H1 (cell line): ENCODE data around the gene ZNF667. TPM values are rescaled to one million over a fixed set of nuclear protein-coding genes. Genes with fewer than 3 reads are reported as not detected.
A peak's percentile ranks its signal among the peaks of the same experiment; 100 is the strongest.

Experiments used
- CBX8 ChIP-seq: fragments of 300-800, 300-1000 bp; sonication (generic); IDR thresholded peaks from 2 replicates; pipeline ENCODE4 v1.7.1; 2016; ENCODE audit warnings: low read depth, low read length, borderline replicate concordance
- CEBPB ChIP-seq: IDR thresholded peaks from 2 replicates; pipeline ENCODE4 v1.6.1; 2012; ENCODE audit warnings: low read depth, low read length
- JUND ChIP-seq: IDR thresholded peaks from 2 replicates; pipeline ENCODE4 v1.6.1; 2011; ENCODE audit warnings: mild to moderate bottlenecking, improper control_type of control experiment, low read length
- POLR2AphosphoS5 ChIP-seq: IDR thresholded peaks from 2 replicates; pipeline ENCODE4 v1.6.1; 2011; ENCODE audit warnings: low read depth, low read length
- RNF2 ChIP-seq: fragments of 200-900, 300-1000 bp; sonication (generic); IDR thresholded peaks from 2 replicates; pipeline ENCODE4 v1.7.1; 2016; ENCODE audit warnings: borderline replicate concordance, low read depth, mild to moderate bottlenecking, antibody characterized with exemption, low read length; ENCODE audit not compliant: poor library complexity, severe bottlenecking; ENCODE audit errors: missing control alignments
- polyA plus RNA-seq, 7 experiments: library from polyadenylated mRNA; depleted of rRNA in 3 of 7; stranded (reverse) in 5 of 7; unstranded in 2 of 7; fragments of >200 nt in 5 of 7; fragments of 200-250 nt in 2 of 7; gene quantifications; 1 replicate in 5 of 7; 2 replicates in 1 of 7; 4 replicates in 1 of 7; pipeline versions ENCODE4 v1.2.1 to v1.2.3, GENCODE V29; 2011 to 2013; ENCODE audit warnings: missing spikeins in 2 of 7, mixed read lengths in 2 of 7
- total RNA-seq: library from RNA; stranded (reverse); fragmentation: NEBNext Ultra II Directional; extraction: Animal tissue kit (Norgen Biotek cat#: 25700); gene quantifications from 2 replicates; pipeline ENCODE4 v1.2.1, GENCODE V29; 2021
- TF ChIP-seq, protein P1 (sequence below): IDR thresholded peaks from 2 replicates; pipeline ENCODE4 v1.6.1; 2012; ENCODE audit warnings: low read length, inconsistent platforms
- TF ChIP-seq, protein P2 (sequence below): IDR thresholded peaks from 2 replicates; pipeline ENCODE4 v1.6.1; 2011; ENCODE audit warnings: low read depth, mild to moderate bottlenecking, low read length; ENCODE audit not compliant: insufficient read depth

The ZNF667 gene
- total and polyA plus RNA-seq, 2 of the 8 experiments (the other 6 are each of a cell fraction or from before 2014, with no cell fraction given), result 4.4 to 10.7 TPM

DNA sequence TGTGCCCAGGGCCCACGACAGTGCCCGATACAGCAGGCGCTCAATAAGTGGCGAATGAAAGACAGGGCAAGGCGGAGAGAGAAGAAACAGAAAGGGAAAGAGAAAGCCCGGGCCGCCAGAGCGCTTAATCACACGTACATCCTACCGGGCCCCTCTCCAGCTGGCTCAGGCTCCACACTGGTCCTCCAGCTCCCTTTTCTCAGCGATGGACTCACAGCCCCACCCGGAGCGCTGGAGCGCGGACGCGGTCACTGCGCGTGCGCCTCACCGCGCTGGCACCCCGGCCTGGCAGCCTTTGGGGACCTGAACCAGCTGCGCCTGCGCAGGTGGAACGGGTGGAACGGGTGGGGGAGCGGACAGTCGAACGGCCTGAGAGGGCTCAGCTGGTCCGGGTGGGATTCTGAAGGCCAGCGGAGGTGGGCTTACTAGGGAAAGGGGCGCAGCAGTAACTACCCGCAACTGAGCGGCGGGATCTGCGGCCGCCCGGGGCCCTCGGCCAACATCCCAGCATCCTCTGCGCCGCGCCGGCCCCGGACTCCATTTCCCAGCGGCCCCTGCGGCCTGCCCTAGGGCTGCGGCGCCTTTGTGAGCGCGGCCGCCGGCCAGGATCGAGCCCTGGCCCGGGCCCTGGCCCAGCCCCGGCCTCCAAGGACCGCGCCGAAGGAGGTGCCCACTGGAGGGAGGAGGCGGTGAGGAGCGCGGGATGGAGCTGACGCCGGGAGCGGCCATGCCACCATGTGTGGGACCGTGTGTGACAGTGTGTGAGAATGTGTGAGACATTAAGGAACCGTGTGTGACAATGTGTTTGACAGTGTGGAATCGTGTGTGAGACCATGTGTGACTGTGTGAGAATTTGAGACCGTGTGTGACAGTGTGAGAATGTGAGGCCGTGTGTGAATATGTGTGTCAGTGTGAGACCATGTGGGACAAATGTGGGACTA lies 73.1 kb downstream of the ZNF667 start, which contains the start of gene ZNF583 (continued):
- TF ChIP-seq, protein P1, sequence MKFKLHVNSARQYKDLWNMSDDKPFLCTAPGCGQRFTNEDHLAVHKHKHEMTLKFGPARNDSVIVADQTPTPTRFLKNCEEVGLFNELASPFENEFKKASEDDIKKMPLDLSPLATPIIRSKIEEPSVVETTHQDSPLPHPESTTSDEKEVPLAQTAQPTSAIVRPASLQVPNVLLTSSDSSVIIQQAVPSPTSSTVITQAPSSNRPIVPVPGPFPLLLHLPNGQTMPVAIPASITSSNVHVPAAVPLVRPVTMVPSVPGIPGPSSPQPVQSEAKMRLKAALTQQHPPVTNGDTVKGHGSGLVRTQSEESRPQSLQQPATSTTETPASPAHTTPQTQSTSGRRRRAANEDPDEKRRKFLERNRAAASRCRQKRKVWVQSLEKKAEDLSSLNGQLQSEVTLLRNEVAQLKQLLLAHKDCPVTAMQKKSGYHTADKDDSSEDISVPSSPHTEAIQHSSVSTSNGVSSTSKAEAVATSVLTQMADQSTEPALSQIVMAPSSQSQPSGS, result no peak
- TF ChIP-seq JUND (no peak), RNF2 (no peak), CBX8 (no peak), POLR2AphosphoS5 (peak; percentile 72), CEBPB (no peak)
- TF ChIP-seq, protein P2, sequence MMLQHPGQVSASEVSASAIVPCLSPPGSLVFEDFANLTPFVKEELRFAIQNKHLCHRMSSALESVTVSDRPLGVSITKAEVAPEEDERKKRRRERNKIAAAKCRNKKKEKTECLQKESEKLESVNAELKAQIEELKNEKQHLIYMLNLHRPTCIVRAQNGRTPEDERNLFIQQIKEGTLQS, result 0 out of 2 replicates have a peak, but pooled peaks have one; percentile 27
